WTC11 (cell line): ENCODE results near the gene MIPEP. TPM values are rescaled to one million over a fixed set of nuclear protein-coding genes. Genes with fewer than 3 reads are reported as not detected.

Source experiments
- GRHL2 ChIP-seq: fragments of 250-450 bp; sonication (Bioruptor Pico); IDR thresholded peaks from 2 replicates; pipeline ENCODE4 v1.8.0; 2022; ENCODE audit warnings: mild to moderate bottlenecking, moderate library complexity; ENCODE audit not compliant: insufficient replicate concordance, severe bottlenecking
- GTF2I ChIP-seq: fragments of 250-450 bp; sonication (Bioruptor Pico); conservative IDR thresholded peaks from 2 replicates; pipeline ENCODE4 v1.4.0; 2021; ENCODE audit warnings: mild to moderate bottlenecking
- NFYB ChIP-seq: sonication (generic); formaldehyde crosslinking; conservative IDR thresholded peaks from 2 replicates; pipeline ENCODE4 v1.8.0; 2022; ENCODE audit warnings: low read depth, missing genetic modification reagents
- SOX15 ChIP-seq: fragments of 250-450 bp; sonication (Bioruptor Pico); IDR thresholded peaks from 2 replicates; pipeline ENCODE4 v1.9.0; 2021; ENCODE audit warnings: mild to moderate bottlenecking
- TEAD4 ChIP-seq: sonication (generic); formaldehyde crosslinking; IDR thresholded peaks from 2 replicates; pipeline ENCODE4 v1.8.0; 2022; ENCODE audit warnings: mild to moderate bottlenecking, missing genetic modification reagents
- TP53 ChIP-seq: sonication (generic); formaldehyde crosslinking; IDR thresholded peaks from 2 replicates; pipeline ENCODE4 v1.8.1; 2023; ENCODE audit warnings: mild to moderate bottlenecking, missing genetic modification reagents
- ZNF138 ChIP-seq: sonication (generic); formaldehyde crosslinking; conservative IDR thresholded peaks from 2 replicates; pipeline ENCODE4 v1.8.1; 2022; ENCODE audit warnings: mild to moderate bottlenecking, moderate library complexity, missing genetic modification reagents
- ZNF416 ChIP-seq: fragments of 250-450 bp; sonication (Bioruptor Pico); IDR thresholded peaks from 2 replicates; pipeline ENCODE4 v1.9.0; 2021; ENCODE audit warnings: mild to moderate bottlenecking, inconsistent platforms
- ZNF423 ChIP-seq: fragments of 250-450 bp; sonication (Bioruptor Pico); IDR thresholded peaks from 2 replicates; pipeline ENCODE4 v2.1.2; 2022; ENCODE audit warnings: mild to moderate bottlenecking, moderate library complexity
- ZNF671 ChIP-seq: fragments of 250-450 bp; sonication (Bioruptor Pico); IDR thresholded peaks from 2 replicates; pipeline ENCODE4 v1.8.0; 2021; ENCODE audit warnings: mild to moderate bottlenecking
- total RNA-seq: library from RNA; stranded (reverse); gene quantifications from 3 replicates; pipeline ENCODE4 v1.2.3, GENCODE V29; 2021
- TF ChIP-seq, protein P1 (sequence below): sonication (generic); formaldehyde crosslinking; IDR thresholded peaks from 2 replicates; pipeline ENCODE4 v1.8.0; 2023; ENCODE audit warnings: mild to moderate bottlenecking, missing genetic modification reagents
- TF ChIP-seq, protein P2 (sequence below): sonication (generic); formaldehyde crosslinking; IDR thresholded peaks from 2 replicates; pipeline ENCODE4 v1.8.1; 2023; ENCODE audit warnings: mild to moderate bottlenecking, missing genetic modification reagents, borderline replicate concordance
- TF ChIP-seq, protein P3 (sequence below): sonication (generic); formaldehyde crosslinking; conservative IDR thresholded peaks from 2 replicates; pipeline ENCODE4 v1.8.1; 2023; ENCODE audit warnings: mild to moderate bottlenecking, low read depth, missing genetic modification reagents, moderate library complexity
- TF ChIP-seq, protein P4 (sequence below): fragments of 200-600 bp; IDR thresholded peaks from 2 replicates; pipeline ENCODE4 v1.8.0; 2022; ENCODE audit warnings: antibody characterized with exemption
- TF ChIP-seq, protein P5 (sequence below): sonication (generic); formaldehyde crosslinking; IDR thresholded peaks from 2 replicates; pipeline ENCODE4 v1.8.1; 2023; ENCODE audit warnings: mild to moderate bottlenecking, moderate library complexity, missing genetic modification reagents
- TF ChIP-seq, protein P6 (sequence below): sonication (generic); formaldehyde crosslinking; IDR thresholded peaks from 2 replicates; pipeline ENCODE4 v1.8.1; 2022; ENCODE audit warnings: low read depth, missing genetic modification reagents, borderline replicate concordance

The MIPEP gene
- total RNA-seq, 1 experiment from 2014 or later, result 30.5 TPM

DNA sequence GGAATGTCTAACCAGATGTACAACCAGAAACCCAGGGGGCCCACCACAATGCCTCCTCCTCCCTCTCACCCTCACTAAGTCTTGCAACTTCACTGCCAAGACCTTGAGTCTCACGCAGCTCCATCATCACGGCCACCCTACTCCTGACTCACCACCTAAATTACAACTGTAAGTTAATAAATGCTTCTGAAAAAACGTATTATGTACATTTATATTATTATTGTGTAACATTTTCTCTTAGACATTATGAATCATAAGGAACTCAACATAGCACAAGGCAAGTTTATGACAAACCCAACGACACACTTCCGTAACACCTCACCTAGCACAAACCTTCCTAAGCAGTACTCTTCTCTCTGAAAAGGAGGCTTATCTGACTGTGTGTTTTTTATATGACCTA is 20.7 kb downstream of the MIPEP start (continued):
- TF ChIP-seq, protein P1, sequence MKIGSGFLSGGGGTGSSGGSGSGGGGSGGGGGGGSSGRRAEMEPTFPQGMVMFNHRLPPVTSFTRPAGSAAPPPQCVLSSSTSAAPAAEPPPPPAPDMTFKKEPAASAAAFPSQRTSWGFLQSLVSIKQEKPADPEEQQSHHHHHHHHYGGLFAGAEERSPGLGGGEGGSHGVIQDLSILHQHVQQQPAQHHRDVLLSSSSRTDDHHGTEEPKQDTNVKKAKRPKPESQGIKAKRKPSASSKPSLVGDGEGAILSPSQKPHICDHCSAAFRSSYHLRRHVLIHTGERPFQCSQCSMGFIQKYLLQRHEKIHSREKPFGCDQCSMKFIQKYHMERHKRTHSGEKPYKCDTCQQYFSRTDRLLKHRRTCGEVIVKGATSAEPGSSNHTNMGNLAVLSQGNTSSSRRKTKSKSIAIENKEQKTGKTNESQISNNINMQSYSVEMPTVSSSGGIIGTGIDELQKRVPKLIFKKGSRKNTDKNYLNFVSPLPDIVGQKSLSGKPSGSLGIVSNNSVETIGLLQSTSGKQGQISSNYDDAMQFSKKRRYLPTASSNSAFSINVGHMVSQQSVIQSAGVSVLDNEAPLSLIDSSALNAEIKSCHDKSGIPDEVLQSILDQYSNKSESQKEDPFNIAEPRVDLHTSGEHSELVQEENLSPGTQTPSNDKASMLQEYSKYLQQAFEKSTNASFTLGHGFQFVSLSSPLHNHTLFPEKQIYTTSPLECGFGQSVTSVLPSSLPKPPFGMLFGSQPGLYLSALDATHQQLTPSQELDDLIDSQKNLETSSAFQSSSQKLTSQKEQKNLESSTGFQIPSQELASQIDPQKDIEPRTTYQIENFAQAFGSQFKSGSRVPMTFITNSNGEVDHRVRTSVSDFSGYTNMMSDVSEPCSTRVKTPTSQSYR (CRISPR knock-in tag), result no peak
- TF ChIP-seq SOX15 (no peak), ZNF671 (CRISPR knock-in tag) (no peak), TP53 (CRISPR knock-in tag) (no peak), GTF2I (no peak), TEAD4 (CRISPR knock-in tag) (no peak), ZNF416 (CRISPR knock-in tag) (no peak), NFYB (CRISPR knock-in tag) (no peak), ZNF138 (no peak), GRHL2 (CRISPR knock-in tag) (no peak), ZNF423 (no peak)
- TF ChIP-seq, protein P2, sequence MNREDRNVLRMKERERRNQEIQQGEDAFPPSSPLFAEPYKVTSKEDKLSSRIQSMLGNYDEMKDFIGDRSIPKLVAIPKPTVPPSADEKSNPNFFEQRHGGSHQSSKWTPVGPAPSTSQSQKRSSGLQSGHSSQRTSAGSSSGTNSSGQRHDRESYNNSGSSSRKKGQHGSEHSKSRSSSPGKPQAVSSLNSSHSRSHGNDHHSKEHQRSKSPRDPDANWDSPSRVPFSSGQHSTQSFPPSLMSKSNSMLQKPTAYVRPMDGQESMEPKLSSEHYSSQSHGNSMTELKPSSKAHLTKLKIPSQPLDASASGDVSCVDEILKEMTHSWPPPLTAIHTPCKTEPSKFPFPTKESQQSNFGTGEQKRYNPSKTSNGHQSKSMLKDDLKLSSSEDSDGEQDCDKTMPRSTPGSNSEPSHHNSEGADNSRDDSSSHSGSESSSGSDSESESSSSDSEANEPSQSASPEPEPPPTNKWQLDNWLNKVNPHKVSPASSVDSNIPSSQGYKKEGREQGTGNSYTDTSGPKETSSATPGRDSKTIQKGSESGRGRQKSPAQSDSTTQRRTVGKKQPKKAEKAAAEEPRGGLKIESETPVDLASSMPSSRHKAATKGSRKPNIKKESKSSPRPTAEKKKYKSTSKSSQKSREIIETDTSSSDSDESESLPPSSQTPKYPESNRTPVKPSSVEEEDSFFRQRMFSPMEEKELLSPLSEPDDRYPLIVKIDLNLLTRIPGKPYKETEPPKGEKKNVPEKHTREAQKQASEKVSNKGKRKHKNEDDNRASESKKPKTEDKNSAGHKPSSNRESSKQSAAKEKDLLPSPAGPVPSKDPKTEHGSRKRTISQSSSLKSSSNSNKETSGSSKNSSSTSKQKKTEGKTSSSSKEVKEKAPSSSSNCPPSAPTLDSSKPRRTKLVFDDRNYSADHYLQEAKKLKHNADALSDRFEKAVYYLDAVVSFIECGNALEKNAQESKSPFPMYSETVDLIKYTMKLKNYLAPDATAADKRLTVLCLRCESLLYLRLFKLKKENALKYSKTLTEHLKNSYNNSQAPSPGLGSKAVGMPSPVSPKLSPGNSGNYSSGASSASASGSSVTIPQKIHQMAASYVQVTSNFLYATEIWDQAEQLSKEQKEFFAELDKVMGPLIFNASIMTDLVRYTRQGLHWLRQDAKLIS (CRISPR knock-in tag), result no peak
- TF ChIP-seq, protein P3, sequence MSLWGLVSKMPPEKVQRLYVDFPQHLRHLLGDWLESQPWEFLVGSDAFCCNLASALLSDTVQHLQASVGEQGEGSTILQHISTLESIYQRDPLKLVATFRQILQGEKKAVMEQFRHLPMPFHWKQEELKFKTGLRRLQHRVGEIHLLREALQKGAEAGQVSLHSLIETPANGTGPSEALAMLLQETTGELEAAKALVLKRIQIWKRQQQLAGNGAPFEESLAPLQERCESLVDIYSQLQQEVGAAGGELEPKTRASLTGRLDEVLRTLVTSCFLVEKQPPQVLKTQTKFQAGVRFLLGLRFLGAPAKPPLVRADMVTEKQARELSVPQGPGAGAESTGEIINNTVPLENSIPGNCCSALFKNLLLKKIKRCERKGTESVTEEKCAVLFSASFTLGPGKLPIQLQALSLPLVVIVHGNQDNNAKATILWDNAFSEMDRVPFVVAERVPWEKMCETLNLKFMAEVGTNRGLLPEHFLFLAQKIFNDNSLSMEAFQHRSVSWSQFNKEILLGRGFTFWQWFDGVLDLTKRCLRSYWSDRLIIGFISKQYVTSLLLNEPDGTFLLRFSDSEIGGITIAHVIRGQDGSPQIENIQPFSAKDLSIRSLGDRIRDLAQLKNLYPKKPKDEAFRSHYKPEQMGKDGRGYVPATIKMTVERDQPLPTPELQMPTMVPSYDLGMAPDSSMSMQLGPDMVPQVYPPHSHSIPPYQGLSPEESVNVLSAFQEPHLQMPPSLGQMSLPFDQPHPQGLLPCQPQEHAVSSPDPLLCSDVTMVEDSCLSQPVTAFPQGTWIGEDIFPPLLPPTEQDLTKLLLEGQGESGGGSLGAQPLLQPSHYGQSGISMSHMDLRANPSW (CRISPR knock-in tag), result no peak
- TF ChIP-seq, protein P4, sequence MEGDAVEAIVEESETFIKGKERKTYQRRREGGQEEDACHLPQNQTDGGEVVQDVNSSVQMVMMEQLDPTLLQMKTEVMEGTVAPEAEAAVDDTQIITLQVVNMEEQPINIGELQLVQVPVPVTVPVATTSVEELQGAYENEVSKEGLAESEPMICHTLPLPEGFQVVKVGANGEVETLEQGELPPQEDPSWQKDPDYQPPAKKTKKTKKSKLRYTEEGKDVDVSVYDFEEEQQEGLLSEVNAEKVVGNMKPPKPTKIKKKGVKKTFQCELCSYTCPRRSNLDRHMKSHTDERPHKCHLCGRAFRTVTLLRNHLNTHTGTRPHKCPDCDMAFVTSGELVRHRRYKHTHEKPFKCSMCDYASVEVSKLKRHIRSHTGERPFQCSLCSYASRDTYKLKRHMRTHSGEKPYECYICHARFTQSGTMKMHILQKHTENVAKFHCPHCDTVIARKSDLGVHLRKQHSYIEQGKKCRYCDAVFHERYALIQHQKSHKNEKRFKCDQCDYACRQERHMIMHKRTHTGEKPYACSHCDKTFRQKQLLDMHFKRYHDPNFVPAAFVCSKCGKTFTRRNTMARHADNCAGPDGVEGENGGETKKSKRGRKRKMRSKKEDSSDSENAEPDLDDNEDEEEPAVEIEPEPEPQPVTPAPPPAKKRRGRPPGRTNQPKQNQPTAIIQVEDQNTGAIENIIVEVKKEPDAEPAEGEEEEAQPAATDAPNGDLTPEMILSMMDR, result no peak
- TF ChIP-seq, protein P5, sequence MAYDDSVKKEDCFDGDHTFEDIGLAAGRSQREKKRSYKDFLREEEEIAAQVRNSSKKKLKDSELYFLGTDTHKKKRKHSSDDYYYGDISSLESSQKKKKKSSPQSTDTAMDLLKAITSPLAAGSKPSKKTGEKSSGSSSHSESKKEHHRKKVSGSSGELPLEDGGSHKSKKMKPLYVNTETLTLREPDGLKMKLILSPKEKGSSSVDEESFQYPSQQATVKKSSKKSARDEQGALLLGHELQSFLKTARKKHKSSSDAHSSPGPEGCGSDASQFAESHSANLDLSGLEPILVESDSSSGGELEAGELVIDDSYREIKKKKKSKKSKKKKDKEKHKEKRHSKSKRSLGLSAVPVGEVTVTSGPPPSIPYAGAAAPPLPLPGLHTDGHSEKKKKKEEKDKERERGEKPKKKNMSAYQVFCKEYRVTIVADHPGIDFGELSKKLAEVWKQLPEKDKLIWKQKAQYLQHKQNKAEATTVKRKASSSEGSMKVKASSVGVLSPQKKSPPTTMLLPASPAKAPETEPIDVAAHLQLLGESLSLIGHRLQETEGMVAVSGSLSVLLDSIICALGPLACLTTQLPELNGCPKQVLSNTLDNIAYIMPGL (CRISPR knock-in tag), result no peak
- TF ChIP-seq, protein P6, sequence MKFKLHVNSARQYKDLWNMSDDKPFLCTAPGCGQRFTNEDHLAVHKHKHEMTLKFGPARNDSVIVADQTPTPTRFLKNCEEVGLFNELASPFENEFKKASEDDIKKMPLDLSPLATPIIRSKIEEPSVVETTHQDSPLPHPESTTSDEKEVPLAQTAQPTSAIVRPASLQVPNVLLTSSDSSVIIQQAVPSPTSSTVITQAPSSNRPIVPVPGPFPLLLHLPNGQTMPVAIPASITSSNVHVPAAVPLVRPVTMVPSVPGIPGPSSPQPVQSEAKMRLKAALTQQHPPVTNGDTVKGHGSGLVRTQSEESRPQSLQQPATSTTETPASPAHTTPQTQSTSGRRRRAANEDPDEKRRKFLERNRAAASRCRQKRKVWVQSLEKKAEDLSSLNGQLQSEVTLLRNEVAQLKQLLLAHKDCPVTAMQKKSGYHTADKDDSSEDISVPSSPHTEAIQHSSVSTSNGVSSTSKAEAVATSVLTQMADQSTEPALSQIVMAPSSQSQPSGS (CRISPR knock-in tag), result no peak
